ENCODE data around the gene S100A1. TPM values are rescaled to one million over a fixed set of nuclear protein-coding genes. Genes with fewer than 3 reads are reported as not detected.

S100A1 gene
- total and polyA plus RNA-seq, 10 of the 15 experiments (the other 5 are each of a cell fraction or from before 2014, with no cell fraction given), result 0.13 to 0.29 TPM; not detected in 8

- TF ChIP-seq NKRF (conservative IDR thresholded peaks at IDR 0.05) (no peak), HDAC2 (IDR thresholded peaks at IDR 0.05) (no peak), BCL3 (IDR thresholded peaks at IDR 0.05; ENCODE audit: borderline replicate concordance, insufficient read depth, low read depth, low read length, poor library complexity, severe bottlenecking) (no peak), ZNF622 (IDR thresholded peaks at IDR 0.05) (no peak), POLR2A (IDR thresholded peaks at IDR 0.05; ENCODE audit: low read depth, low read length) (no peak), NFIC (IDR thresholded peaks at IDR 0.05; ENCODE audit: low read depth, low read length) (no peak), GABPA (IDR thresholded peaks at IDR 0.05; ENCODE audit: low read depth) (no peak)
Observed at GRCh38 chr1:153659175-153659534, 30.9 kb downstream of the S100A1 start (continued).

DNA sequence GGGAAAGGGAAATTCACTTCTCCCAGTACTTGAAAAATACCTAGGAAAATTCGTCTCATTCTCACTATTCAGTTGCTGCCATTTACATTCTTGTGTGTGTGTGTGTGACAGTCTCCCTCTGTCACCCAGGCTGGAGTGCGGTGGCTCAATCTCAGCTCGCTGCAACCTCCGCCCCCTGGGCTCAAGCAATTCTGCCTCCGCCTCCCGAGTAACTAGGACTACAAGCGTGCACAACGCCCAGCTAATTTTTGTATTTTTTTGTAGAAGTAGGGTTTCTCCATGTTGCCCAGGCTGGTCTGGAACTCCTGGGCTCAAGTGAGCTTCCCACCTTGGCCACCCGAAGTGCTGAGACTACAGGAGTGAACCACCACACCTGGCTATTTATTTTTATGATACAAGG, 31.4 kb downstream of the S100A1 start:
- ChIA-PET CTCF (interaction anchor here (0.7 to 2.4 kb wide), 5 partner anchors 9 to 92 kb away, joined by 3 to 12 read pairs (median 5); no protein-coding TSS in a partner anchor), RAD21 (ENCODE audit: unreplicated experiment) (interaction anchor here (1.4 kb wide), 1 partner anchor 26 kb away, joined by 6 read pairs; the partner anchor contains the start of gene CHTOP), SMC1A (ENCODE audit: uncharacterized antibody, unreplicated experiment) (interaction anchor here (0.6 to 4.5 kb wide), 3 partner anchors 25 to 87 kb away, joined by 3 to 24 read pairs (median 9); partner anchors contain the start of gene CHTOP), POLR2A (interaction anchor here (0.7 kb wide), 2 partner anchors 72 to 95 kb away, joined by 4 to 9 read pairs; no protein-coding TSS in a partner anchor)
- ATAC-seq (no peak), FAIRE-seq (no peak), DNase-seq (ENCODE audit: low read depth, low spot score) (no peak)
- Histone ChIP-seq H3K36me3 (ENCODE audit: control insufficient read depth in 2 of 2, insufficient read depth in 2 of 2, low read length in 1 of 2) (peaks cover 13 to 30% of the 10 kb centered on the region in 2 experiments), H3K27ac (ENCODE audit: control insufficient read depth, insufficient read depth) (no peak overlapping the region), H2AFZ (ENCODE audit: control insufficient read depth, low read depth, low read length) (no peak overlapping the region), H3K4me1 (ENCODE audit: control insufficient read depth, insufficient read depth, low read length) (peaks cover 6% of the 10 kb centered on the region; the same call in 1 of the 2 replicates), H3K9ac (ENCODE audit: control insufficient read depth, insufficient read depth, low read length) (no peak overlapping the region; the same call in 1 of the 2 replicates), H3K4me3 (peak overlapping the region; percentile 94), H4K20me1 (ENCODE audit: control insufficient read depth, insufficient read depth) (no peaks in the 10 kb centered on the region), H3K9me3 (replicated peaks; ENCODE audit: control insufficient read depth, insufficient read depth, low read length) (no peaks in the 10 kb centered on the region), H3K79me2 (ENCODE audit: control insufficient read depth, insufficient read depth, low read length) (peaks cover 13% of the 10 kb centered on the region), H3K27me3 (replicated peaks in 1 of 2; ENCODE audit: control insufficient read depth in 2 of 2, insufficient read depth in 2 of 2, low read length in 1 of 2) (no peaks in the 10 kb centered on the region), H3K4me2 (ENCODE audit: control insufficient read depth, insufficient read depth) (peak overlapping the region; percentile 98)
- WGBS (ENCODE audit: insufficient coverage, insufficient replicate concordance, low lambda C conversion rate, missing lambda C conversion rate), result 84% methylated on average over 9 of the region's 9 CpGs
- in situ Hi-C loops (cut with MboI) (no loop called here), intact Hi-C loops (cut with micrococcal nuclease; ENCODE audit: unreplicated experiment) (no loop called here)
- BruUV-seq (replicated peaks), result no TSS peak
- TF ChIP-seq CHD2 (IDR thresholded peaks at IDR 0.05; ENCODE audit: borderline replicate concordance, low read depth, low read length) (no peak), POLR2A (IDR thresholded peaks at IDR 0.05; ENCODE audit: low read depth, low read length) (no peak), HDAC2 (IDR thresholded peaks at IDR 0.05) (no peak), NRF1 (conservative IDR thresholded peaks at IDR 0.05; ENCODE audit: low read depth, low read length) (no peak), ZBTB40 (IDR thresholded peaks at IDR 0.05; ENCODE audit: borderline replicate concordance) (no peak), CEBPB (IDR thresholded peaks at IDR 0.05; ENCODE audit: borderline replicate concordance in 1 of 2, low read depth in 2 of 2, low read length in 2 of 2) (no peak), CBFB (IDR thresholded peaks at IDR 0.05; ENCODE audit: low read depth) (no peak), SKIL (IDR thresholded peaks at IDR 0.05; ENCODE audit: low read depth, poor library complexity, severe bottlenecking) (no peak)
